Mesendoderm (in vitro differentiated cells): ENCODE results near the gene IKZF2.

Experiments used
- DNase-seq: peaks from one replicate; pipeline ENCODE4 v3.0.0; 2013
- H2AK5ac ChIP-seq: 2 replicates; pipeline ENCODE4 v1.6.1; 2013; ENCODE audit warnings: low read length, inconsistent platforms
- H2BK120ac ChIP-seq: 2 replicates; pipeline ENCODE4 v1.6.1; 2013; ENCODE audit warnings: low read depth, mild to moderate bottlenecking, low read length, moderate library complexity, mixed read lengths
- H2BK15ac ChIP-seq: replicated peaks from 2 replicates; pipeline ENCODE4 v1.6.1; 2013; ENCODE audit warnings: low read depth, mild to moderate bottlenecking, moderate library complexity
- H2BK5ac ChIP-seq: 2 replicates; pipeline ENCODE4 v1.6.1; 2013; ENCODE audit warnings: low read length, inconsistent platforms
- H3K18ac ChIP-seq: 2 replicates; pipeline ENCODE4 v1.6.1; 2013; ENCODE audit warnings: mild to moderate bottlenecking, low read length, mixed read lengths
- H3K23ac ChIP-seq: one replicate; pipeline ENCODE4 v1.6.1; 2013; ENCODE audit warnings: low read length
- H3K27ac ChIP-seq: 2 replicates; pipeline ENCODE4 v1.5.1; 2013; ENCODE audit warnings: low read depth, mild to moderate bottlenecking, inconsistent platforms, low read length, moderate library complexity
- H3K27me3 ChIP-seq: 2 replicates; pipeline ENCODE4 v1.6.1; 2013; ENCODE audit warnings: low read length, control low read depth, mild to moderate bottlenecking, inconsistent platforms; ENCODE audit not compliant: insufficient read depth, poor library complexity
- H3K36me3 ChIP-seq: 2 replicates; pipeline ENCODE4 v1.6.1; 2013; ENCODE audit warnings: low read length, inconsistent platforms; ENCODE audit not compliant: control insufficient read depth, insufficient read depth
- H3K4ac ChIP-seq: one replicate; pipeline ENCODE4 v1.6.1; 2013; ENCODE audit warnings: low read depth, mild to moderate bottlenecking, low read length, moderate library complexity
- H3K4me1 ChIP-seq: 2 replicates; pipeline ENCODE4 v1.6.1; 2013; ENCODE audit warnings: low read depth, low read length, inconsistent platforms; ENCODE audit not compliant: control insufficient read depth
- H3K4me2 ChIP-seq: 2 replicates; pipeline ENCODE4 v1.6.1; 2013; ENCODE audit warnings: low read length
- H3K4me3 ChIP-seq: 2 replicates; pipeline ENCODE4 v1.5.1; 2013; ENCODE audit warnings: mild to moderate bottlenecking, low read length
- H3K56ac ChIP-seq: one replicate; pipeline ENCODE4 v1.6.1; 2013; ENCODE audit warnings: low read length
- H3K79me1 ChIP-seq: 2 replicates; pipeline ENCODE4 v1.6.1; 2013; ENCODE audit warnings: low read length, inconsistent platforms
- H3K79me2 ChIP-seq: 2 replicates; pipeline ENCODE4 v1.6.1; 2013; ENCODE audit warnings: mild to moderate bottlenecking, low read length; ENCODE audit not compliant: control insufficient read depth, insufficient read depth
- H3K9ac ChIP-seq: 2 replicates; pipeline ENCODE4 v1.6.1; 2013; ENCODE audit warnings: low read length, inconsistent platforms
- H4K5ac ChIP-seq: one replicate; pipeline ENCODE4 v1.6.1; 2013; ENCODE audit warnings: low read length
- H4K8ac ChIP-seq: one replicate; pipeline ENCODE4 v1.6.1; 2013; ENCODE audit warnings: low read depth, mild to moderate bottlenecking, control low read depth, low read length, moderate library complexity
- WGBS: extraction: QIAGEN DNeasy Blood & Tissue Kit; methylation state at CpG from one replicate; pipeline ENCODE4 v1.1.7; 2013; ENCODE audit warnings: low lambda C conversion rate, missing lambda C conversion rate; ENCODE audit not compliant: insufficient coverage; ENCODE audit errors: extremely low coverage; 5-methylcytosine and 5-hydroxymethylcytosine counted together

Gene IKZF2

DNA sequence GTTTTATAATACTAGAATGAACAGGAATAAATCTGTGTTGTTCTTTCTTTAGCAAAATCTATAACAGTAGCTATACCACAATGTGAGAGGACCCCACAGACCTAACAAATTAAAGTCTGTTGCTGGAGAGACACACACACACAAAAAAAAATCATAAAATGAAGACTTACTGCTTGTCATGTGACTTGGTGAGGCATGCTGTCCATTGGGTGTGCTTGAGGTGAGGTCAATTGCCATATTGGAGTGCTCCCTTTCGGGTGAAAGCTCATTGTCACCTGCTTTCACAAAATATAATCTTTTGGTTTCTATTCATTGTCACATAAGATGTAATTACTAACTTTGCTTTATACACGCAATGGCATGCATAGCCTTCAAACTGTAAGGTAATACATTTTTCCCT, 3.9 kb downstream of the IKZF2 start:
- Histone ChIP-seq H3K36me3 (no peaks in the 10 kb centered on the region), H3K79me1 (no peaks in the 10 kb centered on the region), H3K4me1 (no peaks in the 10 kb centered on the region), H3K23ac (no peak overlapping the region), H4K5ac (no peak overlapping the region), H3K27me3 (no peaks in the 10 kb centered on the region), H2BK120ac (no peak overlapping the region), H3K4me2 (no peak overlapping the region), H2BK5ac (no peak overlapping the region), H3K79me2 (no peaks in the 10 kb centered on the region), H3K27ac (no peak overlapping the region), H2BK15ac (no peak overlapping the region), H3K18ac (no peak overlapping the region), H3K56ac (no peak overlapping the region), H4K8ac (no peak overlapping the region), H3K4ac (no peak overlapping the region), H3K4me3 (no peak overlapping the region), H2AK5ac (no peak overlapping the region), H3K9ac (no peak overlapping the region)
- no CpG with 5 or more reads among the region's 2 CpGs for WGBS
- DNase-seq = no peak

DNA sequence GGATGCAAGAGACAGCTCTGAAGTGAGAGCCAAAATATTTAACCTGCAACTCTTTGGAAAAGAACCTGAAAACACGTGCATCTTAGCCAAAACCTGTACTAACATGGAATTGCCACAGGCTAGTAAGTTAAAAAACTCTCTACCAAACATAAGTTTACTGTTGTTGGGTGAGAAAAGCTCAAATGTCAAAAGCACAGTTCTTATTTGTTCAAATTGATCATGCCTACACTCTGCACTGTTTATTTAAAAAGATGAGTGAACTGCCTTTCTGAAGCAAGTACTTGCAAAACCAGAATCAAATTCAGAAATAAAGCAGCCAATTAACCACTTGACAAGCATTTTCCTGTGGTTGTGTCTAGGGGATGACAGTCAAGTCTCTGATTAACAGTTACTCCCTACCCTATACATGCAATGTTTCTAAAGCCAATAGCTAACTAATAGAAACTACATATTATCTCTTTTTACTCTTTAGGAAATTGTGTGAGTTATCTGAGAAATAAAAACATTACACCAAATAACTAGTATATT, 5.6 kb downstream of the IKZF2 start:
- Histone ChIP-seq H3K4me2 (no peak overlapping the region), H3K23ac (no peak overlapping the region), H3K18ac (no peak overlapping the region), H2BK5ac (no peak overlapping the region), H3K56ac (no peak overlapping the region), H3K27ac (no peak overlapping the region), H3K79me2 (no peaks in the 10 kb centered on the region), H4K5ac (no peak overlapping the region), H2AK5ac (no peak overlapping the region), H3K4me1 (no peaks in the 10 kb centered on the region), H3K27me3 (no peaks in the 10 kb centered on the region), H3K9ac (no peak overlapping the region), H4K8ac (no peak overlapping the region), H3K36me3 (no peaks in the 10 kb centered on the region), H2BK15ac (no peak overlapping the region), H3K4ac (no peak overlapping the region), H3K79me1 (no peaks in the 10 kb centered on the region), H2BK120ac (no peak overlapping the region), H3K4me3 (no peak overlapping the region)
- no CpG with 5 or more reads among the region's 1 CpG for WGBS
- DNase-seq = no peak

DNA sequence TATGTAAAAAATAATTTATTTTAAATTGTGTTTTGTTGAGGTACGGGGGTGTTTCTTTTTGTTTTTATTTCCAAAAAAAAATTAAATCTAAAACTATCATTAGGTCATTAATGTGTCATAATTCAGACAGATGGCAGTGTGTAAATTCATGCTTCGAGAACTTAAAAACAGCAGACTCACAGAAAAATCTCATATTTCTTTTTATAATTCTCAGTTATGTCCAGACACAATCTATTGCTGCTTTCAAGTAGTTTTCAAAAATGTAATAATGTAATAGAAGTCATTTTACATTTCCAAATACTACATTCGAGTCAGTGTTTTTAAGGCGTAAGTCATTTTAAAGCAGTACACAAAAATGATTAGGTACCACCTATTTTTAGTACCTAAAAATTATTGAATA, 14.3 kb downstream of the IKZF2 start:
- no peak overlapping the region for H2BK5ac ChIP-seq
- H4K5ac ChIP-seq = no peak overlapping the region
- no peak overlapping the region for H3K18ac ChIP-seq
- no peak overlapping the region for H3K4ac ChIP-seq
- no peak overlapping the region for H3K4me2 ChIP-seq
- H2AK5ac ChIP-seq = no peak overlapping the region
- no peak overlapping the region for H3K4me3 ChIP-seq
- H2BK120ac ChIP-seq = no peak overlapping the region
- no peaks in the 10 kb centered on the region for H3K36me3 ChIP-seq
- H3K9ac ChIP-seq = no peak overlapping the region
- no peaks in the 10 kb centered on the region for H3K4me1 ChIP-seq
- WGBS = 100% methylated on average over 1 of the region's 4 CpGs
- no peaks in the 10 kb centered on the region for H3K27me3 ChIP-seq
- H4K8ac ChIP-seq = no peak overlapping the region
- no peak overlapping the region for H3K23ac ChIP-seq
- no peak overlapping the region for H2BK15ac ChIP-seq
- no peaks in the 10 kb centered on the region for H3K79me1 ChIP-seq
- no peak for DNase-seq
- no peak overlapping the region for H3K27ac ChIP-seq
- no peaks in the 10 kb centered on the region for H3K79me2 ChIP-seq
- no peak overlapping the region for H3K56ac ChIP-seq

DNA sequence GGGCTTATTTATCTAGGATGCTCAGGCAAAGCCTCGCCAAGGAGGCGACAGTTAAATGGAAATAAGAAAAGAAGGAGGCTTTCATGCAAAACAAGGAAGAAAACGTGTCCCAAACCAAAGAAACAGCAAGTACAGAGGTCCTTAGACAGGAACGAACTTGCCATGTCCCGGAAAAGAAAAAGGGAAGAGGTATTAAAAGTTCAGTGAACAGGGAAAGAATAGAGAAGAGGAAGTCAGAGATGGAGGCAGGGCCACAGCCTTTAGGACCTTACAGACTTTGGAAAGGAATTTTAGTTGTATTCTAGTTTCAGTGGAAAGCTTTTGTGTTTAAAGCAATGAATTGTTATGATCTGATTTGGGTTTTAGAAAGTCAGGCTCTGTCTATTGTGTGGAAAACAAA, 22.1 kb downstream of the IKZF2 start:
- no peak overlapping the region for H3K18ac ChIP-seq
- no peak overlapping the region for H3K23ac ChIP-seq
- H3K56ac ChIP-seq = no peak overlapping the region
- no peak overlapping the region for H4K5ac ChIP-seq
- no peak overlapping the region for H2AK5ac ChIP-seq
- no peaks in the 10 kb centered on the region for H3K27me3 ChIP-seq
- no peak for DNase-seq
- no peak overlapping the region for H2BK5ac ChIP-seq
- H3K79me1 ChIP-seq = no peaks in the 10 kb centered on the region
- H3K79me2 ChIP-seq = no peaks in the 10 kb centered on the region
- H3K27ac ChIP-seq = no peak overlapping the region
- H4K8ac ChIP-seq = no peak overlapping the region
- no peak overlapping the region for H3K4me2 ChIP-seq
- H3K4me3 ChIP-seq = no peak overlapping the region
- no peaks in the 10 kb centered on the region for H3K36me3 ChIP-seq
- H2BK15ac ChIP-seq = no peak overlapping the region
- no CpG with 5 or more reads among the region's 5 CpGs for WGBS
- no peak overlapping the region for H3K9ac ChIP-seq
- no peak overlapping the region for H3K4ac ChIP-seq
- H3K4me1 ChIP-seq = no peaks in the 10 kb centered on the region
- no peak overlapping the region for H2BK120ac ChIP-seq

DNA sequence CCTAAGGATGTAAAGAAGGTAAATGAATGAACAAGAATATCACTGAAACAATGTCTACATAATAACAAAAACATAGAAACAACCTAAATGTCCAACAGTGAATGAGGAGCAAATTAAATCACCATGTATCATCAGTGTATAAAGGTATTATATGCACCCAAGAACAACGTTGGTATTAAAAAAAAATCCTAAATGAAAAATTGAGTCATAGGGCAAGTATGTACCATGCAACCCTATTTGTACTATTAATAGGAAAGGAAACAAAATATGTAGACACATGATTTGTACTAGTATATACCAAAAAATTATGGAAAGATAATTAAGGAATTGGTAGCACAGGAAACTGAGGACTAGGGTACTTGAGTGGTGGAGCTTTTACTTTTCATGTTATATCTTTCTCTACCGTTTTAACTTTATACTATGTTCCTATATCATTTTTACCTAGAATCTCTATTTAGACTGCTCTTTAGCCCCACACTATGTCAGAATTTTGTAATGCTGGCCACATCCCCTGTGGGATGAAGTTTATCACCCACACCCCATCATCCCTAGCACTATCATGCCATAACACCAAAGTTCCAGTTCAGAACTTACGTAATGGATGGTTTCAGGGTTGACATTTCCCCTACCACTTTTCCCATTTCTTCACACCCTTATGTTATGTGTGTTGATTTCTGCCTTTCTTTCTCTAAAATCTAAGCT, 25.6 kb downstream of the IKZF2 start:
- no peak overlapping the region for H2BK15ac ChIP-seq
- no peaks in the 10 kb centered on the region for H3K4me1 ChIP-seq
- no peak overlapping the region for H3K4ac ChIP-seq
- no peak overlapping the region for H2AK5ac ChIP-seq
- H2BK120ac ChIP-seq = no peak overlapping the region
- no peaks in the 10 kb centered on the region for H3K36me3 ChIP-seq
- no peaks in the 10 kb centered on the region for H3K79me2 ChIP-seq
- H3K4me3 ChIP-seq = no peak overlapping the region
- H4K8ac ChIP-seq = no peak overlapping the region
- WGBS = no CpG with 5 or more reads among the region's 3 CpGs
- no peak overlapping the region for H3K4me2 ChIP-seq
- DNase-seq = no peak
- no peaks in the 10 kb centered on the region for H3K27me3 ChIP-seq
- H3K79me1 ChIP-seq = no peaks in the 10 kb centered on the region
- H2BK5ac ChIP-seq = no peak overlapping the region
- H3K23ac ChIP-seq = no peak overlapping the region
- H3K27ac ChIP-seq = no peak overlapping the region
- H3K9ac ChIP-seq = no peak overlapping the region
- no peak overlapping the region for H3K56ac ChIP-seq
- no peak overlapping the region for H3K18ac ChIP-seq
- H4K5ac ChIP-seq = no peak overlapping the region

DNA sequence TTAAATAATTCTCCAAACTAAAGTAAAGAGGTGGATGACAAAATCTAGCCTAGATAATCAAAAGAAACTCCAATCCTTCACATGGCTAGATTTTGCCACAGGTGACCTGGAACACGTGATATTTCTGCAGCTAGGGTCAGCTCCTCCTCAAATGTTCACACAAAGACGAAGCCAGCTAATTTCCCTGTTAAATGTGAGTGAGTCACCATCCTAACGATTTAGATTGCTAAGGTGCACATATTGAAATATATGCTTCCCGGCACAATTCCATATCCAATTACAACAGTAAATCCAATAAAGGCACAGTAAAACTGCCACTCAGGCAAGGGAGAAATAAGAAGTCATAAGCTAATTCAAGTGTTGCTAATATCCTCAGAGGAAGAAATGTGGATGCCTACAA, 28.7 kb downstream of the IKZF2 start:
- H2BK15ac ChIP-seq = no peak overlapping the region
- no peak overlapping the region for H3K4me3 ChIP-seq
- no peaks in the 10 kb centered on the region for H3K27me3 ChIP-seq
- no peaks in the 10 kb centered on the region for H3K36me3 ChIP-seq
- H3K79me1 ChIP-seq = no peaks in the 10 kb centered on the region
- no peaks in the 10 kb centered on the region for H3K79me2 ChIP-seq
- H2BK5ac ChIP-seq = no peak overlapping the region
- no peak overlapping the region for H2AK5ac ChIP-seq
- H3K27ac ChIP-seq = no peak overlapping the region
- H3K4me1 ChIP-seq = no peaks in the 10 kb centered on the region
- H3K18ac ChIP-seq = no peak overlapping the region
- no peak overlapping the region for H4K8ac ChIP-seq
- no peak overlapping the region for H3K23ac ChIP-seq
- no peak overlapping the region for H3K4me2 ChIP-seq
- no peak for DNase-seq
- H3K56ac ChIP-seq = no peak overlapping the region
- no peak overlapping the region for H2BK120ac ChIP-seq
- no CpG with 5 or more reads among the region's 4 CpGs for WGBS
- no peak overlapping the region for H4K5ac ChIP-seq
- no peak overlapping the region for H3K4ac ChIP-seq
- H3K9ac ChIP-seq = no peak overlapping the region
